WI38 (cell line): ENCODE results near the gene HK2.
"Not testable (repeated sequence)": the region's sequence is repeated elsewhere in the genome, so short reads cannot be mapped to it uniquely, and the experiment has no call there.

Source experiments
- H3K4me3 ChIP-seq: 2 replicates; pipeline ENCODE4 v1.5.1; 2011; ENCODE audit warnings: low read depth, mild to moderate bottlenecking, control low read depth, low read length
- TF ChIP-seq, protein P1 (sequence below): IDR thresholded peaks from 2 replicates; pipeline ENCODE4 v1.5.1; 2012; ENCODE audit warnings: low read depth, mild to moderate bottlenecking, control low read depth, low read length

HK2 gene

DNA sequence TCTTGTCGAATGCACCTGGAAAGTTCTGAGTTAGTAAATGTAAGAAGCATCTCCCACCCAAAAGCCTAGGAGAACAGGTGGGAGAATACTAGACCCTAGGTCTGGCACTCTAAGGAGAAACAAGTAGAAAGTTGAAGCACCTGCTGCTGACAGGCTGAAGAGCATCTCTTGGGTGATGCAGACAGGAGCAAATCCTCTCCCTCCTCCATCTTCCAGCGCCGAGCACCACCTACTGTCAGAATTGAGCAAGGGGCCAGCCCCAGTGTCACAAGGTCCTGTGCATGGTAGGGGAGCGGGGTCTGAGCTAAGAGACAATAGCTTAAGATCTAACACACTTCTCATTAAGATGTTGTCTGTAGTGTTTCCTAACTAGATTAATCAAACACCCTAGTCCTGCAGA lies 52.9 kb downstream of the HK2 start:
- TF ChIP-seq, protein P1, sequence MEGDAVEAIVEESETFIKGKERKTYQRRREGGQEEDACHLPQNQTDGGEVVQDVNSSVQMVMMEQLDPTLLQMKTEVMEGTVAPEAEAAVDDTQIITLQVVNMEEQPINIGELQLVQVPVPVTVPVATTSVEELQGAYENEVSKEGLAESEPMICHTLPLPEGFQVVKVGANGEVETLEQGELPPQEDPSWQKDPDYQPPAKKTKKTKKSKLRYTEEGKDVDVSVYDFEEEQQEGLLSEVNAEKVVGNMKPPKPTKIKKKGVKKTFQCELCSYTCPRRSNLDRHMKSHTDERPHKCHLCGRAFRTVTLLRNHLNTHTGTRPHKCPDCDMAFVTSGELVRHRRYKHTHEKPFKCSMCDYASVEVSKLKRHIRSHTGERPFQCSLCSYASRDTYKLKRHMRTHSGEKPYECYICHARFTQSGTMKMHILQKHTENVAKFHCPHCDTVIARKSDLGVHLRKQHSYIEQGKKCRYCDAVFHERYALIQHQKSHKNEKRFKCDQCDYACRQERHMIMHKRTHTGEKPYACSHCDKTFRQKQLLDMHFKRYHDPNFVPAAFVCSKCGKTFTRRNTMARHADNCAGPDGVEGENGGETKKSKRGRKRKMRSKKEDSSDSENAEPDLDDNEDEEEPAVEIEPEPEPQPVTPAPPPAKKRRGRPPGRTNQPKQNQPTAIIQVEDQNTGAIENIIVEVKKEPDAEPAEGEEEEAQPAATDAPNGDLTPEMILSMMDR = no peak
- H3K4me3 ChIP-seq = no peak overlapping the region

DNA sequence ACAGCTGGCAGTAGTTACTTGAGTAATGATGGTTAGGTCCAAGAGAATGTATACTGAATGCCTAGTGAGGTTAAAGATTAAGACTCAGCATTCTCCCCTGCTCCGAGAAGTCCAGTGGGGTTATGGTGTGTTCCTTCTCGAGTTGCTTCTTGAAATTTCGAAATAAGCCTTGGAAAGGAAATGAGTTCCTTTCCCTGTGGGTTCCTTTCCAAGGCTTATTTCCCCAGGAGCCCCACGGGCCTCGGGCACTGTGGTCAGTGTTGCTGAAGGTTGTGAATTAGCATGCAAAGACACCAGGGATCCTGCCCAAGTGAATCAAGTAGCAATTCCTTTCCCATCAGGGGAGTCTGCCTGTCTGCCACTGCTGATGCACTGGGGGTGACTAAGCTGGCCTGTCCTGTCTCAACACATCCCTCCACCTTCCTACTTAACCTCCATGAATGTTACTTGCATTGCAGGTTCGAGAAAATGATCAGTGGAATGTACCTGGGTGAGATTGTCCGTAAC lies 53.6 kb downstream of the HK2 start:
- H3K4me3 ChIP-seq = no peak overlapping the region
- TF ChIP-seq, protein P1 = no peak

DNA sequence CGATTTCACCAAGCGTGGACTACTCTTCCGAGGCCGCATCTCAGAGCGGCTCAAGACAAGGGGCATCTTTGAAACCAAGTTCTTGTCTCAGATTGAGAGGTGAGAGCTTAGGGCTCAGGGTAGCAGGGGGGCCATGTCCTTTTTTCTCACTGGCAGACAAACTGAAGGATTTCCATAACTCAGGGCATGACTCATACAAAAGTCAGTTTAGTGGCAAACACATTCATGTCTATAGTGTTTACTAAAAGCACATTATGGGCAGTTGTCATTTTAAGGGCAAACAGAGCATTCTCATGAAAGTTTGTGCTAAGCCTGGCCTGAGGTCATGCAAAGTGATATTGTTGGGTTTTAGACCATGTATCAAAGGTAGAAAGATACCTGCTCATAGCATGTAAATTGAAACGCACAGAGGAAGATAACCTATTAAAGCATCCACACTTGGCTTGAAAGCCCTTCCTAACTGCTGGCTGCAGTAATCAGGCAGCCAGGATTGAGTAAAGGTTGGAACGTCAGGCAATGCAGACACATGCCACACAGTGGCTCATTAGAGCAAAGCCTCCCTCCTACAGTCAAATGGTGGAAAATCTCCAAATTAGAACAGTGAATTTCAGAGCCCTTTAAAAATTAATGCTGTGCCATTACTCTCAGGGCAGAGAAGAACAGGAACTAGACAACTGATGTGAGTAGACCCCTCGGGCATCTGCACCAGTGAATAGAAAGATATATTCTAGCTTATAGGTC lies 54.2 kb downstream of the HK2 start:
- no peak overlapping the region for H3K4me3 ChIP-seq

DNA sequence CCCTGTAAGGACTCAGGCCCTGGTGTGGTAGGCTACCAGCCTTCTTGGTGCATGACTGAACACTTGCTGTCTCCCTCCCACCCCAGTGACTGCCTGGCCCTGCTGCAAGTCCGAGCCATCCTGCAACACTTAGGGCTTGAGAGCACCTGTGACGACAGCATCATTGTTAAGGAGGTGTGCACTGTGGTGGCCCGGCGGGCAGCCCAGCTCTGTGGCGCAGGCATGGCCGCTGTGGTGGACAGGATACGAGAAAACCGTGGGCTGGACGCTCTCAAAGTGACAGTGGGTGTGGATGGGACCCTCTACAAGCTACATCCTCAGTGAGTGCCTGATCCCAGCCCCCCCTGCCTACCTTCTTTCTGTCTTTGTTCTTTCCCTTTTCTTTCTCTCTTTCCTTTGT lies 55.2 kb downstream of the HK2 start:
- TF ChIP-seq, protein P1 = no peak
- no peak overlapping the region for H3K4me3 ChIP-seq

More for the DNA sequence above, 54.2 kb downstream of the HK2 start:
- TF ChIP-seq, protein P1 = no peak

DNA sequence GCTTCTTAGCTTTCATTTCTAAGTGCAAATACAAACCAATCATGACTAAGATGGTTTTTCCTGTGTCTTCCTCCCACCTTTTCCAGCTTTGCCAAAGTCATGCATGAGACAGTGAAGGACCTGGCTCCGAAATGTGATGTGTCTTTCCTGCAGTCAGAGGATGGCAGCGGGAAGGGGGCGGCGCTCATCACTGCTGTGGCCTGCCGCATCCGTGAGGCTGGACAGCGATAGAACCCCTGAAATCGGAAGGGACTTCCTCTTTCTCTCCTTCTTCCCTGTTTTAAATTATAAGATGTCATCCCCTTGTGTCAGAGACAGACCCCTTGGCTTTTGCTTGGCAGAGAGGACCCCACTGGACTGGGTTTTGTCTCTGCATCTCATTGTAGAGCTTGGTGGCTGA lies 56.8 kb downstream of the HK2 start:
- TF ChIP-seq, protein P1 = no peak
- no peak overlapping the region for H3K4me3 ChIP-seq

DNA sequence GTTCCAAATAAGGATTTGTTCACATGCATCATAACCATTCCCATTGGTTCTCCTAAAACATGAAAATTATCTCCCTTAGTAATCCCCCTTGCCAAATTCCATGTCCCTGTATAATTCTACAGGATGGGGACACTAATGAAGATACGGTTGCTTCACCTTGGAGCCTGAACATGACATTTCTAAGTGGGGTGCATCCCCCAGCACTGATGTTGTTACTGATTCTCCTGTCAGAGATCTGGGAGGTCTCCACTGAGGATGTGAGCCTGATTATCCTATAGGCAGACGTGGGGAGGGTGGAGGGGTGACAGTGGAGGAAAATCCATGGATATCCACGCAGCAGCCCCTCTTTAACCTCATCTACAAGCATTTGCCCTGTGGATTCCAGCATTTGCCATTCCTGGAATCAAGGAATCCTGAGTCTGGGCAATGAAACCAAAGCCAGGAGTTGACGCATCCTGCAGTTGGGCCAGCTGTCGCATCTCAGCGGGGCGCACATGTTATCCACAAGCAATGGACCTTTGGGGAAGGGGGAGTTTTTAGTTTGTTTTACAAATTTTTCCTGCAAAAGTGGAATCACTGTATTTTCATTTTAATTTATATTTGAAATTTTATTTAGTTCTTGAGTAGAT lies 57.3 kb downstream of the HK2 start:
- TF ChIP-seq, protein P1 = no peak
- no peak overlapping the region for H3K4me3 ChIP-seq

DNA sequence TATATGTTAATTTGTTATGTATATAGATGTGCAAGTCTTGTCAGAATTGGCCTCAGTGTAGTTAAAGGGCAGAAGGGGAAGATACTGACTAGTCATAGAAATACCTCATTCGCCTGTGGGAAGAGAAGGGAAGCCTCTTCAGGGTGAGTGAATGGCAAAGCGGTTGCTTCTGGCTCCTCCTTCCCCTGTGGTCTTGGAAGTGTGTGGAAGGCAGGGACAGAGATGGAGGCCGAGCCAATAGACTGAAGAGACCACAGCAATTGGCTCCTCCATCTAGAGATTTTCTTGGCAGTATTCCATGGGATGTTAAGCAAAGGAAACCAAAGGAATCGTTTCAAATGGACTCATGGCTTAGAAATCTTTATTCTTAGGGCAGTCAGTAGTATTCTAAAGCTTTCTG lies 57.9 kb downstream of the HK2 start:
- not testable (repeated sequence) for H3K4me3 ChIP-seq

DNA sequence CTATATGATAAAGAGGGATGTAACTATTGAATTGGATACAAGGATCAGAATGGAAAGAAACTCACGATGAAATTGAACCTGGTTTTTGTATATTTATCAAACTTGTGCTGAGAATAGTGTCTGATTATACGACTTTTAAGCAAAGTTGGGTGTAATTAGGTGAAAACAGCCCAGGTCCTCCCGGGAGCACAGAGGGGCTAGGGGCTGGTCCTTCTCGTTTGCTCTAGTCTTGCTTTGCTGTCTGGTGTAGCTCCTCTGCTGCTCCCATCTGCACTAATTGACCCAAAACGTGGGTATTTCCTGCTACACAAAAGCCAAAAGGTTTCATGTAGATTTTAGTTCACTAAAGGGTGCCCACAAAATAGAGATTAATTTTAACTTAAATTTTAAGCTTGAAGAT lies 58.7 kb downstream of the HK2 start:
- TF ChIP-seq, protein P1 = no peak
- no peak overlapping the region for H3K4me3 ChIP-seq
